GM12878 (cell line): ENCODE measurements around the gene SYT1. TPM values are rescaled to one million over a fixed set of nuclear protein-coding genes. Genes with fewer than 3 reads are reported as not detected.

ENCODE experiments used
- ATAC-seq: fragments of 200-7000 bp; cut with Tn5 transposase; 3 replicates; pipeline ENCODE4 v1.9.1; 2020; ENCODE audit warnings: mild to moderate bottlenecking, moderate library complexity
- BruUV-seq: library from RNA; stranded (reverse); fragments of 400-500 nt; replicated peaks from 2 replicates; lab custom pipeline; 2021; lab: Mats Ljungman, UMichigan
- CTCF ChIA-PET: fragments of 300-600 bp; sonication (Branson Sonifier 250); formaldehyde crosslinking; extraction: SDS; loops from one replicate; lab custom pipeline; 2021; ENCODE audit warnings: inconsistent platforms; lab: Yijun Ruan, JAX
- POLR2A ChIA-PET: fragments of 350-600 bp; formaldehyde crosslinking; extraction: SDS; loops from one replicate; lab custom pipeline; 2021; ENCODE audit warnings: inconsistent platforms; lab: Charles Lee
- RAD21 ChIA-PET: fragments of 300-600 bp; sonication (Branson Sonifier 250); formaldehyde crosslinking; loops from one replicate; lab custom pipeline; 2023; ENCODE audit warnings: antibody characterized with exemption; ENCODE audit not compliant: unreplicated experiment; lab: Charles Lee
- SMC1A ChIA-PET: fragments of 300-600 bp; sonication (Branson Sonifier 250); formaldehyde crosslinking; loops from one replicate; lab custom pipeline; 2023; ENCODE audit not compliant: unreplicated experiment, uncharacterized antibody; lab: Charles Lee
- DNase-seq: peaks from one replicate; pipeline ENCODE4 v3.0.0-alpha.2; 2011; ENCODE audit warnings: low read depth, low spot score
- FAIRE-seq: peaks from 3 replicates; lab custom pipeline; 2011; peaks lifted over from hg19 to GRCh38; lab: Jason Lieb, UNC
- H2AFZ ChIP-seq: 2 replicates; pipeline ENCODE4 v1.6.0; 2011; ENCODE audit warnings: low read depth, low read length, control low read depth; ENCODE audit not compliant: control insufficient read depth
- H3K27ac ChIP-seq: 2 replicates; pipeline ENCODE4 v1.5.1; 2011; ENCODE audit warnings: control low read depth; ENCODE audit not compliant: control insufficient read depth, insufficient read depth
- H3K27me3 ChIP-seq, 2 experiments: replicated peaks in 1 of 2; 2 replicates each; pipeline versions ENCODE4 v1.6.0 to v1.6.1; 2011; ENCODE audit warnings: low read length in 1 of 2; ENCODE audit not compliant: control insufficient read depth in 2 of 2, insufficient read depth in 2 of 2
- H3K36me3 ChIP-seq, 2 experiments: 2 replicates each; pipeline ENCODE4 v1.5.1; 2011; ENCODE audit warnings: low read length in 1 of 2; ENCODE audit not compliant: control insufficient read depth in 2 of 2, insufficient read depth in 2 of 2
- H3K4me1 ChIP-seq: 2 replicates; pipeline ENCODE4 v1.6.1; 2011; ENCODE audit warnings: mild to moderate bottlenecking, low read length, moderate library complexity, mixed read lengths; ENCODE audit not compliant: control insufficient read depth, insufficient read depth
- H3K4me2 ChIP-seq: 2 replicates; pipeline ENCODE4 v1.6.0; 2011; ENCODE audit warnings: control low read depth; ENCODE audit not compliant: control insufficient read depth, insufficient read depth
- H3K4me3 ChIP-seq: fragments of 200-600 bp; sonication (generic); 2 replicates; pipeline ENCODE4 v1.5.1; 2016
- H3K79me2 ChIP-seq: 2 replicates; pipeline ENCODE4 v1.6.0; 2011; ENCODE audit warnings: low read length; ENCODE audit not compliant: control insufficient read depth, insufficient read depth
- H3K9ac ChIP-seq: 2 replicates; pipeline ENCODE4 v1.8.0; 2011; ENCODE audit warnings: low read length, control low read depth, mixed read lengths; ENCODE audit not compliant: control insufficient read depth, insufficient read depth
- H3K9me3 ChIP-seq: replicated peaks from 3 replicates; pipeline ENCODE4 v1.5.1; 2011; ENCODE audit warnings: mild to moderate bottlenecking, low read length; ENCODE audit not compliant: control insufficient read depth, insufficient read depth
- H4K20me1 ChIP-seq: 2 replicates; pipeline ENCODE4 v1.6.0; 2011; ENCODE audit not compliant: control insufficient read depth, insufficient read depth
- ATF7 ChIP-seq: fragments of 450-650 bp; IDR thresholded peaks from 2 replicates; pipeline ENCODE4 v1.6.1; 2016; ENCODE audit warnings: low read depth, mild to moderate bottlenecking
- BCL11A ChIP-seq: IDR thresholded peaks from 2 replicates; pipeline ENCODE4 v1.6.1; 2011; ENCODE audit warnings: low read depth, low read length
- HDAC6 ChIP-seq: fragments of 200-600 bp; sonication (generic); IDR thresholded peaks from one replicate; pipeline ENCODE4 v1.8.0; 2017; ENCODE audit warnings: antibody characterized with exemption; ENCODE audit not compliant: unreplicated experiment
- MTA2 ChIP-seq: fragments of 450-650 bp; IDR thresholded peaks from 2 replicates; pipeline ENCODE4 v1.6.1; 2016; ENCODE audit warnings: low read depth, mild to moderate bottlenecking, moderate library complexity
- MTA3 ChIP-seq: IDR thresholded peaks from 2 replicates; pipeline ENCODE4 v1.6.1; 2012; ENCODE audit warnings: low read length, inconsistent platforms, borderline replicate concordance
- NFYA ChIP-seq: IDR thresholded peaks from 2 replicates; pipeline ENCODE4 v1.6.1; 2011; ENCODE audit warnings: low read depth, mild to moderate bottlenecking, low read length, improper control_type of control experiment, borderline replicate concordance
- POU2F2 ChIP-seq: IDR thresholded peaks from 3 replicates; pipeline ENCODE4 v1.6.1; 2011; ENCODE audit warnings: low read depth, mild to moderate bottlenecking, low read length, borderline replicate concordance
- RAD21 ChIP-seq: IDR thresholded peaks from 2 replicates; pipeline ENCODE4 v1.6.1; 2011; ENCODE audit warnings: mild to moderate bottlenecking, low read depth, low read length, moderate library complexity; ENCODE audit not compliant: insufficient read depth
- RB1 ChIP-seq: fragments of 450-650 bp; formaldehyde crosslinking; IDR thresholded peaks from 2 replicates; pipeline ENCODE4 v1.6.1; 2017; ENCODE audit warnings: mild to moderate bottlenecking, borderline replicate concordance
- RELA ChIP-seq: fragments of 450-650 bp; IDR thresholded peaks from 2 replicates; pipeline ENCODE4 v1.8.0; 2014; ENCODE audit warnings: borderline replicate concordance; ENCODE audit not compliant: partially characterized antibody
- SREBF2 ChIP-seq: IDR thresholded peaks from 2 replicates; pipeline ENCODE4 v1.6.1; 2012; ENCODE audit warnings: mild to moderate bottlenecking, low read length
- TCF3 ChIP-seq: IDR thresholded peaks from 2 replicates; pipeline ENCODE4 v1.6.1; 2012; ENCODE audit warnings: low read depth, mild to moderate bottlenecking, low read length, borderline replicate concordance; ENCODE audit not compliant: insufficient read depth
- WGBS: methylation state at CpG from one replicate; pipeline ENCODE4 v1.1.6; 2016; ENCODE audit warnings: low lambda C conversion rate; ENCODE audit not compliant: insufficient replicate concordance, insufficient coverage; ENCODE audit errors: missing lambda C conversion rate; 5-methylcytosine and 5-hydroxymethylcytosine counted together
- in situ Hi-C: fragments of 300-500 bp; cut with MboI; formaldehyde crosslinking; loops from 9 replicates; pipeline ENCODE4 v1.14.3; 2018; ENCODE audit warnings: mixed read lengths
- intact Hi-C: fragments of 100-400 bp; cut with micrococcal nuclease; formaldehyde crosslinking; loops from one replicate; pipeline ENCODE4 v1.14.2; 2022; ENCODE audit not compliant: unreplicated experiment
- polyA plus RNA-seq, 11 experiments: library from polyadenylated mRNA; depleted of rRNA in 4 of 11; unstranded in 6 of 11; stranded (reverse) in 5 of 11; fragments of >200 nt; fragmentation: Nextera tagmentation in 4 of 11; fragmentation: Illumina TruSeq in 1 of 11; extraction: Ambion mirVana in 4 of 11; extraction: Trizol in 1 of 11; gene quantifications; 1 replicate in 1 of 11; 2 replicates in 10 of 11; pipeline versions ENCODE4 v1.2.1 to v1.2.3, GENCODE V29; 2011 to 2016; ENCODE audit warnings: inconsistent platforms in 2 of 11, missing spikeins in 2 of 11, low read depth in 1 of 11
- total RNA-seq, 4 experiments: library from RNA; depleted of rRNA in 3 of 4; stranded (reverse); fragments of >200 nt in 3 of 4; fragmentation: Illumina TruSeq in 1 of 4; extraction: Trizol in 1 of 4; gene quantifications; 2 replicates each; pipeline versions ENCODE4 v1.2.1 to v1.2.3, GENCODE V29; 2013 to 2021
- TF ChIP-seq, protein P1 (sequence below): fragments of 450-650 bp; conservative IDR thresholded peaks from 2 replicates; pipeline ENCODE4 v1.6.1; 2017; ENCODE audit warnings: mild to moderate bottlenecking, moderate library complexity
- TF ChIP-seq, protein P2 (sequence below): fragments of 450-650 bp; IDR thresholded peaks from 2 replicates; pipeline ENCODE4 v1.6.1; 2016; ENCODE audit warnings: mild to moderate bottlenecking

The SYT1 gene
- total and polyA plus RNA-seq, 10 of the 15 experiments (the other 5 are each of a cell fraction or from before 2014, with no cell fraction given), result 0.10 to 0.28 TPM; not detected in 8

DNA sequence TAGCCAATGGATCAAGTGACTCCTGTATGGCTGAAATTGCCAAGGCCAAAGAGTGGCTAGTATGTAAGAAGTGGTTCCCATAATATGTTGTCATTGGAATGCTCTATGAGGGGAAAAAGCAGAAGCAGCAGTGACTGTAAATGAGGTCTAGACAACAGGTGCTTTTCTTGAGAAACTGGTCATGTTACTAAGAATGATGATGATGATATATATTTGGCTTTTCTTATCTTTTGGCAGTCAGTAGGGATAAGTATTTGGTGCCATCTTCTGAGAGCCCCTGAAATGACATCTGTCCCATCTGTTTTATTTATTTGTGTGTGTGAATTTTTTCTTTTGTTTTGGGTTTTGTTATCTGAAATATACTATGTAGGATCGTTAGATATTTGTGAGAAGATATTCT, 141.7 kb downstream of the SYT1 start:
- FAIRE-seq (no peak), ATAC-seq (peak; percentile 56), DNase-seq (no peak)
- ChIA-PET RAD21 (no interaction called here), POLR2A (no interaction called here), CTCF (interaction anchor here (0.8 to 1.5 kb wide), 2 partner anchors 25 to 136 kb away, joined by 3 to 6 read pairs; no protein-coding TSS in a partner anchor), SMC1A (no interaction called here)
- Histone ChIP-seq H3K79me2 (no peaks in the 10 kb centered on the region), H3K4me2 (no peak overlapping the region), H3K27ac (no peak overlapping the region), H4K20me1 (no peaks in the 10 kb centered on the region), H3K4me3 (no peak overlapping the region), H3K9ac (no peak overlapping the region), H3K27me3 (no peaks in the 10 kb centered on the region; a peak in 1 of 4 replicates), H3K36me3 (no peaks in the 10 kb centered on the region), H3K4me1 (no peaks in the 10 kb centered on the region), H2AFZ (no peak overlapping the region), H3K9me3 (no peaks in the 10 kb centered on the region)
- TF ChIP-seq ATF7, result no peak
- 0 out of 2 replicates have a peak, but pooled peaks have one; percentile 39 for TF ChIP-seq RAD21
- TF ChIP-seq BCL11A, result no peak
- BruUV-seq, result no TSS peak
- whole genome bisulfite sequencing, result 6% methylated on average over 1 of the region's 1 CpG
- intact Hi-C loops (loop anchor here (10.0 kb wide), 2 partner anchors 442 to 542 kb away; no protein-coding TSS in a partner anchor), in situ Hi-C loops (no loop called here)

DNA sequence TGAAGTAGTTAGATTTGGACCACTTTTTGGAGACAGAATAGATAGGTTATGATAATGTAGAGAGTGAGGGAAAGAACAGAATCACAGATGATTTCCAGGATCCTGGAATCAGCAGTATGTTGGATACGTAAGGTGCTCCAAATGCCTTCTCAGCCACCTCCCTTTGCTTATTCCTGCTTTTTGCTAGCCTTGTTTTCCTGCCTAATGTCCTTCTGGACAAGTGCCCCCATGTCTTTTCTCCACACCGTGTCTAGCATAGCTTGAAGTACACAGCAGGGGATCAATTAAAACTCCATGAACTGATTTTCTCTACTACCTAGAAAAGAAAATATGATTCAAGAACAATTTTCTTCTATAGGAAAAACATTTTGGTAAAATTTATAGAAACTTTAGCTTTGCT, 144.0 kb downstream of the SYT1 start:
- H3K79me2 ChIP-seq, result no peaks in the 10 kb centered on the region
- no peak for ATAC-seq
- H3K4me2 ChIP-seq, result no peak overlapping the region
- CTCF ChIA-PET, result interaction anchor here (1.1 kb wide), 1 partner anchor 15 kb away, joined by 4 read pairs; no protein-coding TSS in a partner anchor
- H2AFZ ChIP-seq, result no peak overlapping the region
- no peaks in the 10 kb centered on the region for H3K9me3 ChIP-seq
- H3K27ac ChIP-seq, result no peak overlapping the region
- DNase-seq, result no peak
- no peaks in the 10 kb centered on the region for H4K20me1 ChIP-seq
- in situ Hi-C loops, result no loop called here
- H3K4me3 ChIP-seq, result no peak overlapping the region
- intact Hi-C loops, result loop anchor here (10.0 kb wide), 2 partner anchors 444 to 544 kb away; no protein-coding TSS in a partner anchor
- H3K36me3 ChIP-seq, result no peaks in the 10 kb centered on the region
- POLR2A ChIA-PET, result no interaction called here
- SMC1A ChIA-PET, result interaction anchor here (1.2 kb wide), 2 partner anchors 13 to 49 kb away, joined by 3 to 4 read pairs; no protein-coding TSS in a partner anchor
- WGBS, result 19% methylated on average over 2 of the region's 2 CpGs
- RAD21 ChIA-PET, result interaction anchor here (1.2 kb wide), 1 partner anchor 60 kb away, joined by 5 read pairs; no protein-coding TSS in a partner anchor
- no peaks in the 10 kb centered on the region for H3K4me1 ChIP-seq
- H3K9ac ChIP-seq, result no peak overlapping the region
- no peak for FAIRE-seq
- BruUV-seq, result no TSS peak
- H3K27me3 ChIP-seq, result no peaks in the 10 kb centered on the region
- TF ChIP-seq, protein P1, sequence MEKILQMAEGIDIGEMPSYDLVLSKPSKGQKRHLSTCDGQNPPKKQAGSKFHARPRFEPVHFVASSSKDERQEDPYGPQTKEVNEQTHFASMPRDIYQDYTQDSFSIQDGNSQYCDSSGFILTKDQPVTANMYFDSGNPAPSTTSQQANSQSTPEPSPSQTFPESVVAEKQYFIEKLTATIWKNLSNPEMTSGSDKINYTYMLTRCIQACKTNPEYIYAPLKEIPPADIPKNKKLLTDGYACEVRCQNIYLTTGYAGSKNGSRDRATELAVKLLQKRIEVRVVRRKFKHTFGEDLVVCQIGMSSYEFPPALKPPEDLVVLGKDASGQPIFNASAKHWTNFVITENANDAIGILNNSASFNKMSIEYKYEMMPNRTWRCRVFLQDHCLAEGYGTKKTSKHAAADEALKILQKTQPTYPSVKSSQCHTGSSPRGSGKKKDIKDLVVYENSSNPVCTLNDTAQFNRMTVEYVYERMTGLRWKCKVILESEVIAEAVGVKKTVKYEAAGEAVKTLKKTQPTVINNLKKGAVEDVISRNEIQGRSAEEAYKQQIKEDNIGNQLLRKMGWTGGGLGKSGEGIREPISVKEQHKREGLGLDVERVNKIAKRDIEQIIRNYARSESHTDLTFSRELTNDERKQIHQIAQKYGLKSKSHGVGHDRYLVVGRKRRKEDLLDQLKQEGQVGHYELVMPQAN, result no peak
- TF ChIP-seq, protein P2, sequence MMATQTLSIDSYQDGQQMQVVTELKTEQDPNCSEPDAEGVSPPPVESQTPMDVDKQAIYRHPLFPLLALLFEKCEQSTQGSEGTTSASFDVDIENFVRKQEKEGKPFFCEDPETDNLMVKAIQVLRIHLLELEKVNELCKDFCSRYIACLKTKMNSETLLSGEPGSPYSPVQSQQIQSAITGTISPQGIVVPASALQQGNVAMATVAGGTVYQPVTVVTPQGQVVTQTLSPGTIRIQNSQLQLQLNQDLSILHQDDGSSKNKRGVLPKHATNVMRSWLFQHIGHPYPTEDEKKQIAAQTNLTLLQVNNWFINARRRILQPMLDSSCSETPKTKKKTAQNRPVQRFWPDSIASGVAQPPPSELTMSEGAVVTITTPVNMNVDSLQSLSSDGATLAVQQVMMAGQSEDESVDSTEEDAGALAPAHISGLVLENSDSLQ, result no peak
- TF ChIP-seq NFYA (no peak), HDAC6 (no peak), MTA2 (no peak), TCF3 (no peak), SREBF2 (no peak), RELA (no peak), MTA3 (no peak), RB1 (no peak), POU2F2 (no peak)
